GM21447 (cell line): ENCODE results near the gene C11orf54.
"Not testable (repeated sequence)": the region's sequence is repeated elsewhere in the genome, so short reads cannot be mapped to it uniquely, and the experiment has no call there.

Source experiments
- ATAC-seq: cut with Tn5 transposase; IDR thresholded peaks from one replicate; pipeline ENCODE4 v1.9.1; 2021; ENCODE audit not compliant: unreplicated experiment

C11orf54 gene

DNA sequence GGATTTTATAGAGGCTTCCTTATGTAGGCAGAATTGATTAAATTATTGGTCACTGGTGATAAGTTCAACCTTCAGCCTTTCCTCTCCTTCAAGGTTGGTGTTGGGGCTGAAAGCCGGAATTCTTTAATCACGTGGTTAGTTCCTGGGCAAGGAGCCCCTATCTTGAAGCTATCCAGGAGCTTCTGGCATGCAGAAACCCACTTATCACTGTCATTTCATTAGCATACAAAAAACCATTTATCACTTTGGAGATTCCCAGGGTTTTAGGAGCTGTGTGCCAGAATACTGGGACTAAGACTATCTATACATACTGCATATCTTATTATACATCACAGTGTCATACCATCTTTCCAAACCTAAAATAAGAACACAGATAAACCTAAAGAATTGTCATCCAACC lies 24.1 kb downstream of the C11orf54 start:
- no peak for ATAC-seq

- ATAC-seq, result no peak
These were observed 25.0 kb downstream of the C11orf54 start for GRCh38 chr11:93766504-93766903.

DNA sequence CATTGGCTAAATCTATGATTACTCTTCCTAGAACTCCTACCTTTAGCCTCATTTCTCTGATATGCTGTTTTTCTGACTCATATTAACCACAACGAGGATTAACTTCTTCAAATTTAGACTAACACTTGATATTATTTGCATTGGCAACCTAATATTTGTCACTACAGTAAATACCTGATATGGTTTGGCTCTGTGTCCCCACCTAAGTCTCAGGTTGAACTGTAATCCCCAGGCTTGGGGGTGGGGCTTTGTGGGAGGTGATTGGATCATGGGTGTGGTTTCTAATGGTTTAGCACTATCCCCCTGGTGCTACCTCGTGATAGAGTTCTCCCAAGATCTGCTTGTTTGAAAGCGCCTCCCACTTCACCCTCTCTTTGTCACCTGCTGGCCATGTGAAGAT lies 25.5 kb downstream of the C11orf54 start:
- no peak for ATAC-seq

DNA sequence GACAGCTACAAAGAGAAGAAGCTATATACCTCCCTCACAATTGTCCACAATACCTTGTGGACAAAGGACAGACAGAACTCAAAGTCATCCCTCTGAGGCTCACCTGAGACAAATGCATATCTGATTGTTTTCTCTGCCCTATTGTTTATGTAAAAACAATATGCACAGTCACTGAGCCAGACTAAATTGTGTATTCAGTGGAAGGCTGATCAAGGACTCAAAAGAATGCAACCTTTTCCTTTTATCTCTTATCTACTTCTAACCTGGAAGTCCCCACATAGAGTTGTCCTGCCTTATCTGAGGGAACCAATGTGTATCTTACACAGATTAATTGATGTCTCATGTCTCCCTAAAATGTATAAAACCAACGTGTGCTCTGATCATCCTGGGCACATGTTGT lies 28.7 kb downstream of the C11orf54 start:
- no peak for ATAC-seq

DNA sequence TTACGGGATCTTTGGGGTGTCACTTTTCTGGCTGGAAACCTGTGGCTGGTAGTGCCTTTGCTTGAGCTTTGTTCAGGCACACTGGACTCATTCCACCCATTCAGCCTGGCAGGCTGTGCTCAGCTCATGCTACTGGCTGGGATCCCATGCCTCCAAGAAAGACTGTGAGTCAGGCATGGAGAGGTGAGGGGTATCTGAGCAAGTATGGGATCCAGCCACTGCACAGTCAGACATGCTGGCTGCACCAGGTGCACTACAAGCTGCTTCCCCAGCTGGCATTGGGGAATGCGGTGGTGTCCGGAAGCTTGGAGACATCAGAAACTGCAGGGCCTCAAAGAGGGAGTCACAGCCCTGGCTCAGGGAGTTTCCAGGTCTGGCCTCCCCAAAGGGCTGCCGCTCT lies 30.7 kb downstream of the C11orf54 start:
- no peak for ATAC-seq

DNA sequence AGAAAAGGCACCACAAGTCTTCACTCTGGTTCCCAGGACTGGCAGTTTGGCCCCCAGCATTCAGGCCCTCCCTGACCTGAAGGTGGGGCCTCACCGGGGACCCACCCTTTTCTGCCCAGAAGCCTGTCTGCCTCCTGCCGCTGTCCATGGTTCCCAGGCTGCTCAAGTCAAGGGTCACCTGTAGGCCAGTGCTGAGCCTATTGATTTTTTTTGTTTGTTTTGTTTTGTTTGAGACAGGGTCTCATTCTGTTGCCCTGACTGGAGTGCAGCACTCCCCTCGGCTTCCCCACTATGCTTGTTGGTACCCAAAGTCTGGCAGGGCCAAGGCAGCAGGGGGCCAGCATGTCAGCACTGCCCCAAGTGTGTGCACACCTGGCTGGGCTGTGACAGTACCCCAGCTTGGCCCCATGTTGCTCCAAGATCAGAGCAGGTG lies 31.6 kb downstream of the C11orf54 start:
- ATAC-seq, result no peak

DNA sequence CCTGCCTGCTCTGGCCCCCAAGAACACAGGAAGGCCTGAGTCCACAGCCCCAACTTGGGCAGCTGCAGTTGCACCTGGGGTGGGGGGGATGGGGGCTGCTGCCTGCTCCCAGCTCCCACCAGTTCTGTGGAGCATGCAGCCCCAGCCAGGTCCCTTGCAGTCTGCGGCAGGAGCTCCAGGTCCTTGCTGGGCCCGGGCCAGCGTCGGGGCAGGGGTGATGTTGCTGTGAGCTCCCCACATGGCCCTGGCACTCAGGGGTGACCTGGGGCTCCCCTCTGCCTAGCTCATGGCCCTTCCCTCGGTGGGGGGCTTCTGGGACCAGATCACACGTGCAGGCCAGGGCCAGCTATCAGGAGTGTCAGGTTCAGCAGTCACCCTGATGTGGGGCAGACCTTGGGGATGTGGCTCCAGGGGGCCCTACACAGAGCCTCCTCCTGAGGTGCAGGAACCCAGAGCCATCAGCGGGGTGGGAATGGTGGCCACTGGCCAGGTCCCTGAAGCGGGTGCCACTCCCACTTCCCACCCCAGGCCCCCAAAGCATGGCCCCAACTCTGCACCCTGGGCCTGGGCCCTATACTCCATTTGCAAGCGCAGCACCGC lies 32.2 kb downstream of the C11orf54 start:
- ATAC-seq, result no peak

DNA sequence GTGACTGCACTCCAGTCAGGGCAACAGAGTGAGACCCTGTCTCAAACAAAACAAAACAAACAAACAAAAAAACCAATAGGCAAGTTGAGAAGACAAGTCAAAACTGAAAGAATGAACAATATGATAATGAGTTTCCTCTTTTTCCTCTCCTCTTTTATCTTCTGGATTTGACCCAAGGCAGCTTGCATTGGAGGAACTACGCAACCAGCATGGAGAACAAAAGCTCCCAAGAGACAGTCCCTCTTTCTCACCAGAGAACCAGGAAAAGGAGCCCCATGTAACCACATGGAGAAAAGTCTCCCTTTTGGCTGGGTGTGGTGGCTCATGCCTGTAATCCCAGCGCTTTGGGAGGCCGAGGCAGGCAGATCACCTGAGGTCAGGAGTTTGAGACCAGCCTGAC lies 33.1 kb downstream of the C11orf54 start:
- not testable (repeated sequence) for ATAC-seq

- no peak for ATAC-seq
These were observed 33.8 kb downstream of the C11orf54 start for GRCh38 chr11:93775289-93775688.

- ATAC-seq, result no peak
These were observed 41.9 kb downstream of the C11orf54 start for GRCh38 chr11:93783362-93783761.

DNA sequence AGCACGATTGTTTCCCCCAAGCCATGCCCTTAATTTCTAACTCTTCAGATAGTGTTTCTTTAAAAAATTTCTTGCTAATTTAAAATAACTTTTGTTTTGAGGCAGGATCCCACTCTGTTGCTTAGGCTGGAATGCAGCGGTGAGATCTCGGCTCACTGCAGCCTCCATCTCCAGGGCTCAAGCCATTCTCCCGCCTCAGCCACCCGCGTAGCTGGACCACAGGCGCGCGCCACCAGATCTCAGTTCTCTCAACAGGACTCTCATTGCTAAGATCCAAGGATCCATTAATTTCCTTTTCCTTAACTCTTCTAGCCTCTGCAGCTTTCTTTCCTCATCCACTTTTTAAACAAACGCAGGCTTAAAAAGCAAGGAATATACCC lies 42.3 kb downstream of the C11orf54 start:
- ATAC-seq, result peak; percentile 49

DNA sequence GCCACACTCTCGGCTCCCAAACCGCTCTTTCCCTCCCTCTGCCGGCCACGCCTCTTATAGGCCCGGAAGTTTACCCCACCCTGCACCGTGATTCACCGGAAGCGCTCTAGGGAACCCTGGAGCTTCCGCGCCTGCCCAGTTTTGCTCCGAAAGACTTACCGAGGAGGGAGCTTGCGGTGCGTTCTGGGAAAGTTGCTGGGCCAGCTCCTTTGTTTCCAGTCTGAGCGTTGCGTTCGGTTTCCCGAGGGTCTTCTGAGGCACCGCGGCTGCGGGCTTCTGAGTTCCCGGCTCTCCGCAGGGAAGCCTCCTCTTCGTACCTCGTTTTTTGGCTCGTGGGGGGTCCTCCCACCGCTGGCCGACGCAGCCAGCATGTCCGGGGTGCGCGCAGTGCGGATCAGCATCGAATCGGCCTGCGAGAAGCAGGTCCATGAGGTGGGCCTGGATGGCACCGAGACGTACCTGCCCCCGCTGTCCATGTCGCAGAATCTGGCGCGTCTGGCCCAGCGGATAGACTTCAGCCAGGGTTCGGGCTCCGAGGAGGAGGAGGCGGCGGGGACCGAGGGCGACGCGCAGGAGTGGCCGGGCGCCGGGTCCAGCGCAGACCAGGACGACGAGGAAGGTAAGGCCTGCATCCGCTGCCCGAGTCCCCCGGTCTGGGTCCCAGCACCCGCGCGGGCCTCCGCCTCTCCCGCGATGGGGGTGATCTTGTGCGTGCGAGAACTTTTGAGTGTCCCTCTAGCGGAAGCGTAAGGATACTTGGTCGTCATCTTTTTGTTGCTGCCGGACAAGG lies 42.9 kb downstream of the C11orf54 start, which contains the start of gene MED17:
MED17 (plus strand) TSS at position 138 of the 790 bp plus-strand sequence; CDS start at position 370, 232 bp downstream.
- ATAC-seq, result peak; percentile 97

DNA sequence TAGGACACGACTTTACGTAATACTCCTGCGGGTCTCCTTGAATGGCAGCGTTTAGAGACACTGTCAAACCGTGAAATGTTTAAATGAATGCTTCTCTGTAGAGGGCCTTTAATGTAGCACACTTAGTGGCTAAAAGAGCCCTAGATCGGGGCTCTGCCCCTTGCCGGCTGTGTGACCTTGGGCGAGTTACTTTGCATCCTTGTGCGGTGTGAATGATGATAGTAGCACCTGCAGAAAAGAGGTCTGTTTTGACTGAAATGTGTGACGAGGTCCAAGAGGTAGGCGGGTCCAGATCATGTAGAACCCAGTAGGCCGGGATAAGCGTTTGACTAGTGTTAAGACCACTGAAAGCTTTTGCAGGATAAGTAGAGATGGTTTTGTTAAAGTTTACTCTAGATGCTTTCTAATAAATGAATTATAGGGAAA lies 43.5 kb downstream of the C11orf54 start:
- ATAC-seq, result peak; percentile 26

DNA sequence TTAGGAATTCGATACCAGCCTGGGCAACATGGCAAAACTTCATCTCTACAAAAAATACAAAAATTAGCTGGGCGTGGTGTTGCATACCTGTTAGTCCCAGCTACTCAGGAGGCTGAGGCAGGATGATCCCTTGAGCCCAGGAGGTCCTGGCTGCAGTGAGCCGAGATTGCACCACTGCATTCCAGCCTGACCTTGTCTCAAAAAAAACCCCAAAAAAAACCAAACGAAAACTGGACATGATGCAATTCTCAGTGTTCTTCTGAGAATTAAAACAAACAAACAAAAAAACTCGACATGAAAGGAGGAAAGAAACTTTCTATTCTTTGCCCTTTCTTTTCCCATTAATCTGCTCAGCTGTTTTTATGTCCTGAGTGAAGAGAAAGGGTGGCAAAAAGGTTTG lies 50.0 kb downstream of the C11orf54 start:
- ATAC-seq, result no peak

GRCh38 chr11:93796441-93797231 lies 55.2 kb downstream of the C11orf54 start:
- no peak for ATAC-seq

DNA sequence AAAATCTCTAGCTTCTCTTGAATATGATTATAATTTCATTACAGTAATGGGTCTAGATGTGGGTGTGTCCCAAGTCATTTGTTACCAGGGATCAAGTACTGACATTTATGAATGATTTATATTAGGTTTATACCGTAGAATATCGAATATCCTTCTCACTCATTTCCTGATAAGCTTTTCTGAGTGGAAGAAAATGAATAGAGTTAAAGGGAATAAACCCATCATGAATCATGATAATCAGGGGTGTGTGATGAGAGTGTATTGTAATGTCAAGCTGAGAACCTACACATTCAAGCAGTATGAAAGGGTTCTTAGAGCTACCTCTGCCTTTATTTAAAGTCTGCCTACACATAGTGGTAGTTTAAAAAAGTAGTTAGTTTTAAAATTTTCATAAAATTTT lies 59.9 kb downstream of the C11orf54 start:
- ATAC-seq, result no peak

GRCh38 chr11:93804879-93805278 lies 63.4 kb downstream of the C11orf54 start:
- no peak for ATAC-seq

- ATAC-seq, result no peak
These were observed 66.5 kb downstream of the C11orf54 start for GRCh38 chr11:93807980-93808379.

DNA sequence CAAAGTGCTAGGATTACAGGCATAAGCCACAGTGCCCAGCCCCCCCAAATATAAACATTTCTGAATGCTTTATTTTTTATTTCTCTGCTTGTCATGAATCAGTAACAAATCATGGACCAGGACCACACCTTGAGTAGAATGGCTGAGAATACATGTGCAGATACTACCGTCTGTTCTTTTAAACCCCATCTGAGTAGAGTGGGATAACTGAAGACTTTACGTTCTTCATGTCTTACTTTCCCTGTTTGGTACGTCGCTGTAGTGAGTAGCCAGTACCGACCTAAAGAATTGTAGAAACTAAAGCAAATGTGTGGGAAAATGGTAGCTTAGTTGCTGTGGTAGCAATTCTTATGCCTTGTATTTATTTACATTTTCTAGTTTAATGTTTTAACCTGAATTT lies 72.5 kb downstream of the C11orf54 start:
- ATAC-seq, result no peak
